Common myeloid progenitor, CD34-positive (primary cell): ENCODE results near the gene FGF18.
"Not testable (repeated sequence)": the region's sequence is repeated elsewhere in the genome, so short reads cannot be mapped to it uniquely, and the experiment has no call there.

Experiments used
- CTCF ChIA-PET: fragments of 350-600 bp; sonication (Branson Sonifier 250); formaldehyde crosslinking; loops from one replicate; lab custom pipeline; 2021; ENCODE audit warnings: antibody characterized with exemption; lab: Charles Lee
- POLR2A ChIA-PET: fragments of 350-600 bp; sonication (Branson Sonifier 250); formaldehyde crosslinking; loops from one replicate; lab custom pipeline; 2021; ENCODE audit warnings: antibody characterized with exemption; lab: Charles Lee
- DNase-seq, 3 donors: peaks; one replicate each; pipeline versions ENCODE4 v3.0.0 to v3.0.0-alpha.2; 2013
- H3K27ac ChIP-seq, 2 experiments: 1 replicate in 1 of 2; 2 replicates in 1 of 2; pipeline ENCODE4 v1.7.0; 2013; ENCODE audit warnings: inconsistent platforms in 2 of 2, low read length in 2 of 2, mild to moderate bottlenecking in 2 of 2, low read depth in 1 of 2, moderate library complexity in 1 of 2; ENCODE audit not compliant: severe bottlenecking in 2 of 2, insufficient read depth in 1 of 2, poor library complexity in 1 of 2
- H3K27me3 ChIP-seq, 5 experiments: replicated peaks in 2 of 5; 1 replicate in 3 of 5; 2 replicates in 2 of 5; pipeline versions ENCODE4 v1.6.1 to v1.7.0; 2013; ENCODE audit warnings: low read length in 4 of 5, mild to moderate bottlenecking in 2 of 5, moderate library complexity in 2 of 5, inconsistent platforms in 1 of 5; ENCODE audit not compliant: insufficient read depth in 5 of 5, control insufficient read depth in 4 of 5
- H3K36me3 ChIP-seq, 4 experiments: 1 replicate in 2 of 4; 2 replicates in 2 of 4; pipeline versions ENCODE4 v1.6.1 to v1.7.0; 2013; ENCODE audit warnings: low read length in 3 of 4, control low read depth in 1 of 4, mild to moderate bottlenecking in 1 of 4; ENCODE audit not compliant: control insufficient read depth in 4 of 4, insufficient read depth in 4 of 4
- H3K4me1 ChIP-seq, 4 experiments: 1 replicate in 3 of 4; 2 replicates in 1 of 4; pipeline versions ENCODE4 v1.6.1 to v1.7.1; 2013; ENCODE audit warnings: low read length in 3 of 4, mild to moderate bottlenecking in 3 of 4, control low read depth in 1 of 4, inconsistent platforms in 1 of 4, moderate library complexity in 1 of 4; ENCODE audit not compliant: control insufficient read depth in 4 of 4, insufficient read depth in 4 of 4; ENCODE audit errors: control extremely low read depth in 1 of 4
- H3K4me3 ChIP-seq, 7 experiments: 1 replicate in 4 of 7; 2 replicates in 3 of 7; pipeline versions ENCODE4 v1.5.1 to v1.7.0; 2013; ENCODE audit warnings: mild to moderate bottlenecking in 7 of 7, low read length in 6 of 7, moderate library complexity in 6 of 7, inconsistent platforms in 2 of 7, low read depth in 2 of 7, control low read depth in 1 of 7; ENCODE audit not compliant: insufficient read depth in 4 of 7, control insufficient read depth in 1 of 7; ENCODE audit errors: extremely low read depth in 1 of 7
- H3K9me3 ChIP-seq, 5 experiments: 1 replicate in 4 of 5; 2 replicates in 1 of 5; pipeline versions ENCODE4 v1.6.1 to v1.7.1; 2013; ENCODE audit warnings: low read length in 4 of 5, mild to moderate bottlenecking in 2 of 5, inconsistent platforms in 1 of 5, low read depth in 1 of 5, moderate library complexity in 1 of 5; ENCODE audit not compliant: control insufficient read depth in 4 of 5, insufficient read depth in 2 of 5; ENCODE audit errors: control extremely low read depth in 1 of 5
- WGBS: methylation state at CpG from one replicate; pipeline ENCODE4 v1.1.5; 2013; ENCODE audit not compliant: insufficient coverage; 5-methylcytosine and 5-hydroxymethylcytosine counted together

Gene FGF18

DNA sequence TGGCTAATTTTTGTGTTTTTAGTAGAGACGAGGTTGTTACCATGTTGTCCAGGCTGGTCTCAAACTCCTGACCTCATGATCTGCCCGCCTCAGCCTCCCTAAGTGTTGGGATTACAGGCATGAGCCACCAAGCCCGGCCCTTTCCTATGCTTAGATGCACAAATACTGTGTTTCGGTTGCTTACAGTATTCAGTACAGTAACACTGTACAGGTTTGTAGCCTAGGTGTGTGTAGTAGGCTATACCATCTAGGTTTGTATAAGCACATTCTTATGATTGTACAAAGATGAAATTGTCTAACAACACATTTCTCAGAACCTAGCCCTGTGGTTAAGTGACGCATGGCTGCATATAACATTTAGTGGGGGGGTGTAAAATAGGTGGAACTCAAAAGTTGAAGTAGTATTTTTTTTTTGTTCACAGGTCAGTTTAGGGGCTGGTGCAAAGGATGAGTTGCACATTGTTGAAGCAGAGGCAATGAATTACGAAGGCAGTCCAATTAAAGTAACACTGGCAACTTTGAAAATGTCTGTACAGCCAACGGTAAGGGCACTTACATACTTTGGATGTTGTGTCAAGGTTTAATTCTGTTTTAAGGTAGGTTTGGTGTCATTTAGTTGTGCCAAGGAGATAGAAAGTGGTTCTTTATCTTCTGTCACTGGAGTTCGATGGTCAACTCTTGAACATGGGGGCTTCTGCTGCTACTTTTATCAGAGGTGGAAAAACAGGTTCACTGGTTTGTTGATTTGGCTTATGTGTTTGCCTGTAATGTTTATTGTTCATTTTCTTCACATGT is 28.4 kb upstream of the FGF18 start:
- peaks cover 20 to 43% (median 25%) of the 10 kb centered on the region in 4 experiments for H3K4me1 ChIP-seq
- POLR2A ChIA-PET, result no interaction called here
- CTCF ChIA-PET, result no interaction called here
- no peaks in the 10 kb centered on the region for H3K27me3 ChIP-seq
- peak overlapping the region in 3 of 7 experiments; percentile 20 to 97 (median 83) for H3K4me3 ChIP-seq
- H3K9me3 ChIP-seq, result no peaks in the 10 kb centered on the region
- DNase-seq, result no peak
- H3K36me3 ChIP-seq, result peaks cover 11 to 72% (median 45%) of the 10 kb centered on the region in 4 experiments
- H3K27ac ChIP-seq, result no peak overlapping the region
- WGBS, result 85% methylated on average over 5 of the region's 8 CpGs

DNA sequence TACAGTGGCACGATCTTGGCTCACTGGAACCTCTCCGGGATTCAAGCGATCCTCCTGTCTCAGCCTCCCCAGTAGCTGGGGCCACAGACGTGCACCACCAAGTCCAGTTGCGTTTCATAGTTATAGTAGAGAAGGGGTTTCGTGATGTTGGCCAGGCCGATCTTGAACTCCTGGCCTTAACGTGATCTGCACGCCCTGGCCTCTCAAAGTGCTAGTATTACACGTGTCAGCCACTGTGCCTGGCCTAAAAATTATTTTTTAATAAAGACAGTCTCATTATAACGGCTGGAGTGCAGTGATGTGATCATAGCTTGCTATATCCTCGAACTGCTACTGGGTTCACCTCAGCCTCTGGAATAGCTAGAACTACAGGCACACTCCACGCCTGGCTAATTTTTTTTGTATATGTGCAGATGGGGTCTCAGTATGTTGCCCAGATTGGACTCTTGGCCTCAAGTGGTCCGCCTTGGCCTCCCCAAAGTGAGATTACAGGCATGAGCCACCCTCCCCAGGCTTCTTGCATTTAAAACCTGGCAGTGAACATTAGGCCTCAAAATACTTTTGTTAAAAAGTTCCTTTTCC is 27.4 kb upstream of the FGF18 start:
- 100% methylated on average over 5 of the region's 14 CpGs for WGBS
- peaks cover 11 to 82% (median 51%) of the 10 kb centered on the region in 4 experiments for H3K36me3 ChIP-seq
- H3K27me3 ChIP-seq, result no peaks in the 10 kb centered on the region
- ChIA-PET CTCF (interaction anchor here (0.9 to 1.3 kb wide), 2 partner anchors 13 to 19 kb away, joined by 3 to 8 read pairs; no protein-coding TSS in a partner anchor), POLR2A (no interaction called here)
- no peak for DNase-seq
- no peak overlapping the region for H3K4me3 ChIP-seq
- H3K4me1 ChIP-seq, result peaks cover 14 to 36% (median 20%) of the 10 kb centered on the region in 4 experiments
- H3K27ac ChIP-seq, result no peak overlapping the region
- H3K9me3 ChIP-seq, result no peaks in the 10 kb centered on the region

DNA sequence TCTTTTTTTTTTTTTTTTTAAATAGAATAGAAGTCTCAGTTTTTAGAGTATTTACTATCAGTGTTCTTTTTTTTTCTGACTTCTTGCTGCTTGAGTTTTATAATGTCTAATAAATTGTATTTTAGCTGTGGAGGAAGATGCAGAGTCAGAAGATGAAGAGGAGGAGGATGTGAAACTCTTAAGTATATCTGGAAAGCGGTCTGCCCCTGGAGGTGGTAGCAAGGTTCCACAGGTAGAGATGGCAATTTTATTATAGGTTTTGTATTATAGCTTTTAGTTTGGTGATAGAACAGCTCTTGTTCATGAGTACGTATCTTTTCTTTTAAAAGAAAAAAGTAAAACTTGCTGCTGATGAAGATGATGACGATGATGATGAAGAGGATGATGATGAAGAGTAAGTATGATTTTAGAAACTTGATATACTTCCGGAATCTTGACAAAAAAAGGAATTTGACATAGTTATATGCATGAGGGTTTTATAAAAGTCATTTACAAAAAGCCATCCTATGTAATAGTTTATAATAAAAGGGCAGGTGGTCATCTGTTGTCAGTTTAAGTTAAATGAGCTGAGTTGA is 26.8 kb upstream of the FGF18 start:
- H3K9me3 ChIP-seq, result no peaks in the 10 kb centered on the region
- peaks cover 13 to 88% (median 57%) of the 10 kb centered on the region in 4 experiments for H3K36me3 ChIP-seq
- no peak overlapping the region for H3K4me3 ChIP-seq
- peaks cover 13 to 35% (median 20%) of the 10 kb centered on the region in 4 experiments for H3K4me1 ChIP-seq
- H3K27ac ChIP-seq, result no peak overlapping the region
- CTCF ChIA-PET, result interaction anchor here (0.9 to 1.6 kb wide), 4 partner anchors 9 to 18 kb away, joined by 3 to 8 read pairs (median 4); no protein-coding TSS in a partner anchor
- POLR2A ChIA-PET, result no interaction called here
- no peak for DNase-seq
- H3K27me3 ChIP-seq, result no peaks in the 10 kb centered on the region
- WGBS, result 96% methylated on average over 2 of the region's 4 CpGs

DNA sequence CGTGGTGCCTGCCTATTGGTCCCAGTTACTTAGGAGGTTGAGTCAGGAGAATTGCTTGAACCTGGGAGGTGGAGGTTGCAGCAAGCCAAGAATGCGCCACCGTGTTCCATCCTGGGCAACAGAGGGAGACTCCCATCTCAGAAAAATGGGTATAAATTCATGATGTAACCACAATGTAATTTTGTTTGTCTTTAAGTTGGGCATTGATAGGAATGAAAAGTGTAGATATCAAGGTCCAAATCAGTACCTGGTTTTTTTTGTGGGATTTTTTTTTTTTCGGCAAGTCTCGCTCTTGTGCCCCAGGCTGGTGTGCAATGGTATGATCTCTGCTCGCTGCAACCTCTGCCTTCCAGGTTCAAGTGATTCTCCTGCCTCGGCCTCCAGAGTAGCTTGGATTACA is 24.4 kb upstream of the FGF18 start:
- no peaks in the 10 kb centered on the region for H3K9me3 ChIP-seq
- WGBS, result 96% methylated on average over 5 of the region's 7 CpGs
- H3K36me3 ChIP-seq, result peaks cover 18 to 98% (median 69%) of the 10 kb centered on the region in 4 experiments
- no peak overlapping the region for H3K27ac ChIP-seq
- no peak for DNase-seq
- POLR2A ChIA-PET, result no interaction called here
- H3K27me3 ChIP-seq, result no peaks in the 10 kb centered on the region
- no peak overlapping the region for H3K4me3 ChIP-seq
- CTCF ChIA-PET, result interaction anchor here (1.1 to 2.1 kb wide), 3 partner anchors 11 to 16 kb away, joined by 3 to 6 read pairs (median 5); no protein-coding TSS in a partner anchor
- peaks cover 1 to 16% (median 13%) of the 10 kb centered on the region in 4 experiments for H3K4me1 ChIP-seq

DNA sequence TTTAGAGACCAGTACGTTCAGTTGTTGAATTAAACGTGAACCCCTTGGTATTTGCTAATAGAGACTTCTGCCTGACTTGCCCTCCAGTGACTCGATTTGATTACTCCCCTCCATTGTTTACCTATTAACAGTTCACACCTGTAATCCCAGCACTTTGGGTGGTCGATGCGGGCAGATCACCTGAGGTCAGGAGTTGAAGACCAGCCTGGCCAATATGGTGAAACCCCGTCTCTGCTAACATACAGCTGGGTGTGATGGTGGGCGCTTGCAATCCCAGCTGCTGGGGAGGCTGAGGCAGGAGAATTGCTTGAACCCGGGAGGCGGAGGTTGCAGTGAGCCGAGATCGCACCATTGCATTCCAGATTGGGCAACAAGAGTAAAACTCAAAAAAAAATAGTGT is 22.9 kb upstream of the FGF18 start:
- not testable (repeated sequence) for DNase-seq, H3K9me3 ChIP-seq, H3K4me1 ChIP-seq, H3K27me3 ChIP-seq, H3K4me3 ChIP-seq, H3K27ac ChIP-seq
- ChIA-PET POLR2A (interaction anchor here (1.2 to 1.3 kb wide), 2 partner anchors 8 to 9 kb away, joined by 6 to 9 read pairs; partner anchors contain the start of gene NPM1), CTCF (interaction anchor here (1.2 to 2.1 kb wide), 2 partner anchors 9 to 410 kb away, joined by 3 to 6 read pairs; no protein-coding TSS in a partner anchor)
- H3K36me3 ChIP-seq, result peaks cover 30 to 98% (median 76%) of the 10 kb centered on the region in 4 experiments
- WGBS, result 93% methylated on average over 9 of the region's 11 CpGs

DNA sequence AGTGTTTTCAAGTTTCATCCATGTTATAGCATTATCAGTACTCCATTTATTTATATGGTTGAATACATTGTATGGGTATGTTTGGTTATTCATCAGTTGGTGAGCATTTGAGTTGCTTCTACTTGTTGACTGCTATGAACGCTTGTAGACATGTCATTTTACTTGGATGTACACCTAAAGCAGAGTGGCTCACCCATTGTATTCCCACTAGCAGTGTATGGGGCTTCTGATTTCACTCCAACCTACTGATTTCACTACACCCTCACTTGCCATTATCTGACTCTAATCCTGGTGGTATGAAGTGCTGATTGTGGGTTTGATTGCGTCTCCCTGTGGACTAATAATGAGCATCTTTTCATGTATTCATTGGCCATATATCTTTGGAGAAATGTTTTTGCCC is 22.3 kb upstream of the FGF18 start:
- no peaks in the 10 kb centered on the region for H3K4me1 ChIP-seq
- H3K27ac ChIP-seq, result no peak overlapping the region
- CTCF ChIA-PET, result no interaction called here
- H3K27me3 ChIP-seq, result no peaks in the 10 kb centered on the region
- no CpG with 5 or more reads among the region's 2 CpGs for WGBS
- POLR2A ChIA-PET, result interaction anchor here (1.3 kb wide), 1 partner anchor 10 kb away, joined by 6 read pairs; the partner anchor contains the start of gene NPM1
- no peak overlapping the region for H3K4me3 ChIP-seq
- no peak for DNase-seq
- H3K9me3 ChIP-seq, result peaks cover 0 to 5% (median 3%) of the 10 kb centered on the region in 5 experiments
- H3K36me3 ChIP-seq, result peaks cover 33 to 95% (median 73%) of the 10 kb centered on the region in 4 experiments
